ENCODE data around the gene DNAAF5.

Gene DNAAF5

GRCh38 chr7:816751-817671, 90.5 kb downstream of the DNAAF5 start:
- TF ChIP-seq POLR2A (IDR thresholded peaks at IDR 0.05; ENCODE audit: low read depth, low read length), result no peak
- no peak for FAIRE-seq
- no peak for DNase-seq (ENCODE audit: insufficient read length, low spot score)

- TF ChIP-seq POLR2A (IDR thresholded peaks at IDR 0.05; ENCODE audit: low read depth, low read length), result no peak
- FAIRE-seq (no peak), DNase-seq (ENCODE audit: insufficient read length, low spot score) (peak; percentile 61)
These were observed 91.7 kb downstream of the DNAAF5 start for GRCh38 chr7:818031-818699.

GRCh38 chr7:820341-820740, 93.8 kb downstream of the DNAAF5 start:
- DNase-seq (ENCODE audit: insufficient read length, low spot score) (no peak), FAIRE-seq (no peak)
- TF ChIP-seq POLR2A (IDR thresholded peaks at IDR 0.05; ENCODE audit: low read depth, low read length), result no peak

GRCh38 chr7:821688-822087, 95.2 kb downstream of the DNAAF5 start:
- TF ChIP-seq POLR2A (IDR thresholded peaks at IDR 0.05; ENCODE audit: low read depth, low read length), result no peak
- DNase-seq (ENCODE audit: insufficient read length, low spot score), result no peak
- FAIRE-seq, result no peak

- no peak for DNase-seq (ENCODE audit: insufficient read length, low spot score)
- no peak for FAIRE-seq
- no peak for TF ChIP-seq POLR2A (IDR thresholded peaks at IDR 0.05; ENCODE audit: low read depth, low read length)
These were observed 96.3 kb downstream of the DNAAF5 start for GRCh38 chr7:822692-823276.

- FAIRE-seq (no peak), DNase-seq (ENCODE audit: insufficient read length, low spot score) (no peak)
- no peak for TF ChIP-seq POLR2A (IDR thresholded peaks at IDR 0.05; ENCODE audit: low read depth, low read length)
These were observed 97.2 kb downstream of the DNAAF5 start for GRCh38 chr7:823649-824048.

- no peak for DNase-seq (ENCODE audit: insufficient read length, low spot score)
- TF ChIP-seq POLR2A (IDR thresholded peaks at IDR 0.05; ENCODE audit: low read depth, low read length), result no peak
These were observed 97.6 kb downstream of the DNAAF5 start for GRCh38 chr7:824081-824480.

GRCh38 chr7:824664-825063, 98.2 kb downstream of the DNAAF5 start:
- DNase-seq (ENCODE audit: insufficient read length, low spot score) (no peak), FAIRE-seq (no peak)

More at GRCh38 chr7:824081-824480, 97.6 kb downstream of the DNAAF5 start:
- no peak for FAIRE-seq

GRCh38 chr7:825386-825785, 98.9 kb downstream of the DNAAF5 start:
- DNase-seq (ENCODE audit: insufficient read length, low spot score) (no peak), FAIRE-seq (no peak)
- TF ChIP-seq POLR2A (IDR thresholded peaks at IDR 0.05; ENCODE audit: low read depth, low read length), result no peak

More at GRCh38 chr7:824664-825063, 98.2 kb downstream of the DNAAF5 start:
- no peak for TF ChIP-seq POLR2A (IDR thresholded peaks at IDR 0.05; ENCODE audit: low read depth, low read length)

GRCh38 chr7:826230-826917, 99.9 kb downstream of the DNAAF5 start:
- DNase-seq (ENCODE audit: insufficient read length, low spot score) (no peak), FAIRE-seq (no peak)
- no peak for TF ChIP-seq POLR2A (IDR thresholded peaks at IDR 0.05; ENCODE audit: low read depth, low read length)

- TF ChIP-seq POLR2A (IDR thresholded peaks at IDR 0.05; ENCODE audit: low read depth, low read length), result no peak
- DNase-seq (ENCODE audit: insufficient read length, low spot score), result no peak
- no peak for FAIRE-seq
These were observed 102.5 kb downstream of the DNAAF5 start for GRCh38 chr7:828793-829561.

GRCh38 chr7:830069-830468, 103.6 kb downstream of the DNAAF5 start:
- TF ChIP-seq POLR2A (IDR thresholded peaks at IDR 0.05; ENCODE audit: low read depth, low read length), result no peak
- FAIRE-seq (no peak), DNase-seq (ENCODE audit: insufficient read length, low spot score) (no peak)

GRCh38 chr7:831596-832166, 105.2 kb downstream of the DNAAF5 start:
- DNase-seq (ENCODE audit: insufficient read length, low spot score), result peak; percentile 70
- TF ChIP-seq POLR2A (IDR thresholded peaks at IDR 0.05; ENCODE audit: low read depth, low read length), result no peak
- peak; percentile 15 for FAIRE-seq
